ENCODE data around the gene GBP1.

GBP1 gene, protein sequence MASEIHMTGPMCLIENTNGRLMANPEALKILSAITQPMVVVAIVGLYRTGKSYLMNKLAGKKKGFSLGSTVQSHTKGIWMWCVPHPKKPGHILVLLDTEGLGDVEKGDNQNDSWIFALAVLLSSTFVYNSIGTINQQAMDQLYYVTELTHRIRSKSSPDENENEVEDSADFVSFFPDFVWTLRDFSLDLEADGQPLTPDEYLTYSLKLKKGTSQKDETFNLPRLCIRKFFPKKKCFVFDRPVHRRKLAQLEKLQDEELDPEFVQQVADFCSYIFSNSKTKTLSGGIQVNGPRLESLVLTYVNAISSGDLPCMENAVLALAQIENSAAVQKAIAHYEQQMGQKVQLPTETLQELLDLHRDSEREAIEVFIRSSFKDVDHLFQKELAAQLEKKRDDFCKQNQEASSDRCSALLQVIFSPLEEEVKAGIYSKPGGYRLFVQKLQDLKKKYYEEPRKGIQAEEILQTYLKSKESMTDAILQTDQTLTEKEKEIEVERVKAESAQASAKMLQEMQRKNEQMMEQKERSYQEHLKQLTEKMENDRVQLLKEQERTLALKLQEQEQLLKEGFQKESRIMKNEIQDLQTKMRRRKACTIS

GRCh38 chr1:89065079-89065868, at the start of gene GBP1:
GBP1 (minus strand) TSS chr1:89065208; CDS start chr1:89063234, 1,974 bp downstream.
- Histone ChIP-seq H3K9me3 (ENCODE audit: control insufficient read depth, insufficient read depth, low read length) (no peaks in the 10 kb centered on the region), H3K36me3 (ENCODE audit: insufficient read depth, low read length) (no peaks in the 10 kb centered on the region), H3K4me1 (ENCODE audit: insufficient read depth, low read length) (no peaks in the 10 kb centered on the region), H3K9ac (ENCODE audit: low read depth, low read length) (no peak within 1 kb of the TSS)

DNA sequence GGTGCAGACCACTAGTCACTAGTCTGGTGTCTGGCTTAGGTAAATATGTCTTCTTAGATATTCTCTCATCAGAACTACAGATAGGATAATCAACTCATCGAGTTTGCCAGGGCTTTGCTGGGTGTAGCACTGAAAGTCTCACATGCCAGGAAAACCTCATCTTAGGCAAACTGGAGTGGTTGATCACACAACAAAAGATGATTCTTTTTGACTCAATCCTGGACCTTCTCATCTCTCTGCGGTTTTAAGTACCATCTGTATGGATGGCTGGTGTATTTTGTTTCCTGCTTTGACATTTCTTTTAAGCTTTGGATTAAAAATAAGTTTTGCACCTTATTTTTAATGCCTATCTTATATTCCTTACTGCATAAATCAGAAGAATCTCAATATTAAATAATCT, 49.7 kb upstream of the GBP1 start:
- H3K9ac ChIP-seq (ENCODE audit: low read depth, low read length): no peak overlapping the region
- H3K4me1 ChIP-seq (ENCODE audit: insufficient read depth, low read length): no peaks in the 10 kb centered on the region
- no peaks in the 10 kb centered on the region for H3K9me3 ChIP-seq (ENCODE audit: control insufficient read depth, insufficient read depth, low read length)

GRCh38 chr1:89112871-89113613, 48.0 kb upstream of the GBP1 start:
- Histone ChIP-seq H3K9me3 (ENCODE audit: control insufficient read depth, insufficient read depth, low read length) (no peaks in the 10 kb centered on the region), H3K36me3 (ENCODE audit: insufficient read depth, low read length) (no peaks in the 10 kb centered on the region), H3K9ac (ENCODE audit: low read depth, low read length) (no peak overlapping the region)

More for the DNA sequence above, 49.7 kb upstream of the GBP1 start:
- H3K36me3 ChIP-seq (ENCODE audit: insufficient read depth, low read length): no peaks in the 10 kb centered on the region

DNA sequence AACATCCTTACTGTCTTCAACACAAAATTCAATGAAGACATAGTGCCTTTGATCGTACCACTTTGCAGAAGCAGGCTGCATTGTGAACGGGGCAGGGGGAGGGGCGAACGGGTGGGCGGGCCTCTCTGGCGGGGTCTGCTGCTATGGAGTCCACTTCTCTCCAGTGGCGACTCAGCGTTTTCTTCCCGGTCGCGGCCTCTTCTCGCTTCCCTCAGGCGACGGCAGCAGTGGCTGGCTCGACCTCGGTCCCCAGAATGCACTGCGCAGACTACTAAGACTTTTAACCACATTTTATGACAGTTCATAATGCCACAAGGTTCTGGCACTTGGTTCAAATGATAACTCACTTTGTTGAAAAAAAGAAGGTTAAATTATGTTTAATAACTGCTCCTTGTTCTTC, 39.7 kb upstream of the GBP1 start:
- no peaks in the 10 kb centered on the region for H3K36me3 ChIP-seq (ENCODE audit: insufficient read depth, low read length)
- H3K4me1 ChIP-seq (ENCODE audit: insufficient read depth, low read length): no peaks in the 10 kb centered on the region
- no peaks in the 10 kb centered on the region for H3K9me3 ChIP-seq (ENCODE audit: control insufficient read depth, insufficient read depth, low read length)
- no peak overlapping the region; the same call in 1 of the 2 replicates for H3K9ac ChIP-seq (ENCODE audit: low read depth, low read length)

More at GRCh38 chr1:89112871-89113613, 48.0 kb upstream of the GBP1 start:
- H3K4me1 ChIP-seq (ENCODE audit: insufficient read depth, low read length): no peaks in the 10 kb centered on the region

DNA sequence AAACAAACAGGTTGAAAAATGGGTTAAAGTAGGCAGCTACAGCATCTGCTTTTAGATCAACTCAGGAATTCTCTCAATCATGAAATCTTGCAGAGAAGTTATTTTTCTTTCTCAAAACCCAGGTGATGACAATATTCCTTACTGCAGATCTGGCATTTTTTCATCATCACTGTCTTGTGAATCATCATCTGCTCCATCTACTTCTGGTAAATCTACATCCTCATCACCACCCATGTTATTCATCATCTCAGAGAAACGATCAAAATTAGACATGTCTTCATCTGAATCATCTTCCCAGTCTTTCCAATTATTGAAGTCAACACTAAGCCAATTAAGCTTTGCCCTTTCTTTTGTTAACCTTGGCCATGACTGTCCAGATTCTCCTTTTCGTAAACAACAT, 39.1 kb upstream of the GBP1 start:
- no peaks in the 10 kb centered on the region for H3K9me3 ChIP-seq (ENCODE audit: control insufficient read depth, insufficient read depth, low read length)
- H3K36me3 ChIP-seq (ENCODE audit: insufficient read depth, low read length): no peaks in the 10 kb centered on the region
- no peaks in the 10 kb centered on the region for H3K4me1 ChIP-seq (ENCODE audit: insufficient read depth, low read length)
- no peak overlapping the region for H3K9ac ChIP-seq (ENCODE audit: low read depth, low read length)

GRCh38 chr1:89102021-89102420, 37.0 kb upstream of the GBP1 start:
- no peaks in the 10 kb centered on the region for H3K36me3 ChIP-seq (ENCODE audit: insufficient read depth, low read length)
- no peaks in the 10 kb centered on the region for H3K9me3 ChIP-seq (ENCODE audit: control insufficient read depth, insufficient read depth, low read length)
- H3K4me1 ChIP-seq (ENCODE audit: insufficient read depth, low read length): no peaks in the 10 kb centered on the region
- no peak overlapping the region for H3K9ac ChIP-seq (ENCODE audit: low read depth, low read length)

GRCh38 chr1:89100412-89100811, 35.4 kb upstream of the GBP1 start:
- H3K4me1 ChIP-seq (ENCODE audit: insufficient read depth, low read length): no peaks in the 10 kb centered on the region
- no peaks in the 10 kb centered on the region for H3K36me3 ChIP-seq (ENCODE audit: insufficient read depth, low read length)
- peaks cover 2% of the 10 kb centered on the region; the same call in 1 of the 2 replicates for H3K9me3 ChIP-seq (ENCODE audit: control insufficient read depth, insufficient read depth, low read length)
- no peak overlapping the region for H3K9ac ChIP-seq (ENCODE audit: low read depth, low read length)

GRCh38 chr1:89098857-89099256, 33.8 kb upstream of the GBP1 start:
- Histone ChIP-seq H3K36me3 (ENCODE audit: insufficient read depth, low read length) (no peaks in the 10 kb centered on the region), H3K4me1 (ENCODE audit: insufficient read depth, low read length) (no peaks in the 10 kb centered on the region), H3K9me3 (ENCODE audit: control insufficient read depth, insufficient read depth, low read length) (peaks cover 2% of the 10 kb centered on the region; the same call in 1 of the 2 replicates), H3K9ac (ENCODE audit: low read depth, low read length) (no peak overlapping the region)

DNA sequence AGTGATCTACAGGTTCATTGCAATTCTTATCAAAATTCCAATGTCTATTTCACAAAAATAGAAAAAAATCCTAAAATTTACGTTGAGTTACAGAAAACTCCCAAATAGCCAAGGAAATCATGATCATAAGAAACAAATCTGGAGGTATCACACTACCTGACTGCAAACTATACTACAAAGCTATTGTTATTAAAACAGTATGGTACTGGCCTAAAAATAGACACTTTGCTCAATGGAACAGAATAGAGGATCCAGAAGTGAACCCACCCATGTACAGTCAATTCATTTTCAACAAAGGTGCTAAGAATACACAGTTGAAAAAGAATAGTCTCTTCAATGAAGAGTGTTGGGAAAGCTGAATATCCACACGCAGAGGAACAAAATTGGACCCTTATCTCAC, 30.7 kb upstream of the GBP1 start:
- Histone ChIP-seq H3K9ac (ENCODE audit: low read depth, low read length) (no peak overlapping the region), H3K9me3 (ENCODE audit: control insufficient read depth, insufficient read depth, low read length) (peaks cover 2% of the 10 kb centered on the region; the same call in 1 of the 2 replicates), H3K36me3 (ENCODE audit: insufficient read depth, low read length) (no peaks in the 10 kb centered on the region), H3K4me1 (ENCODE audit: insufficient read depth, low read length) (no peaks in the 10 kb centered on the region)

GRCh38 chr1:89089962-89090361, 25.0 kb upstream of the GBP1 start:
- Histone ChIP-seq H3K4me1 (ENCODE audit: insufficient read depth, low read length) (no peaks in the 10 kb centered on the region), H3K36me3 (ENCODE audit: insufficient read depth, low read length) (no peaks in the 10 kb centered on the region), H3K9ac (ENCODE audit: low read depth, low read length) (no peak overlapping the region), H3K9me3 (ENCODE audit: control insufficient read depth, insufficient read depth, low read length) (no peaks in the 10 kb centered on the region)

DNA sequence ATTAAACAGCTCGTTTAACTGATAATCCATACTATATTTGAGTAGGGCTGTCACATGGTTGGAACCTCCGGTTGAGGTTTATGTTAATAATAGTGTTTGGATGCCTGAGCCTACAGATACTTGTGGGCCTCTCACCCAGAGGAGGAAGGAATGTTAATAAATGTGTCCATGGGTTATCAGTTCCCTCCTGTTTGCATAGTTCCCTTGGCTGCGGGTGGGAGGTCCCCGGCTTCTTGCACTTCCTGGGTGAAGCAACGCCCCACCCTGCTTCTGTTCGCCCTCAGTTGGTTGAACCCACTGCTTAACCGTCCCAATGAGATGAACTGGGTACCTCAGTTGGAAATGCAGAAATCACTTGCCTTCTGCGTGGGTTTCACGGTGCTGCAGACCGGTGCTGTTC, 23.6 kb upstream of the GBP1 start:
- no peak overlapping the region for H3K9ac ChIP-seq (ENCODE audit: low read depth, low read length)

GRCh38 chr1:89087241-89087640, 22.2 kb upstream of the GBP1 start:
- Histone ChIP-seq H3K9me3 (ENCODE audit: control insufficient read depth, insufficient read depth, low read length) (no peaks in the 10 kb centered on the region), H3K4me1 (ENCODE audit: insufficient read depth, low read length) (no peaks in the 10 kb centered on the region), H3K9ac (ENCODE audit: low read depth, low read length) (no peak overlapping the region), H3K36me3 (ENCODE audit: insufficient read depth, low read length) (no peaks in the 10 kb centered on the region)

More for the DNA sequence above, 23.6 kb upstream of the GBP1 start:
- Histone ChIP-seq H3K9me3 (ENCODE audit: control insufficient read depth, insufficient read depth, low read length) (no peaks in the 10 kb centered on the region), H3K36me3 (ENCODE audit: insufficient read depth, low read length) (no peaks in the 10 kb centered on the region), H3K4me1 (ENCODE audit: insufficient read depth, low read length) (no peaks in the 10 kb centered on the region)

DNA sequence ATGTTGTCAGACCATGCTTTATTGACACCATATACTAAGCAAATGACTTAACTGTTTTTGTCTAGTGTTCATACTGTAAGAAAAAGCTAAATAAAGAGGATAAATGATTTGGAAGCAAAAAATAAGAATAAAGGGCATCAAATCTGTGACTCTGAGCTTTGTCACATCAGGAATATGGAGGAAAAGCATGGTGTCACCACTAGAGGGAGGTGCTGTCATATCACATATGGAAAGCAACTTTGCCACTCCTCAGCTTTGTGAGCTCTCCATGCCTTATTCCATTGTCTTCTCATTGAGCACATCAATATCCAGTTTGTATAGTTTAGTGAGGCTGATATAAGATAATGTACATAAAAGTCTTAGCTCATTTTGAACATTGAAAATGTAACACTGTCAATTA, 20.8 kb upstream of the GBP1 start:
- H3K4me1 ChIP-seq (ENCODE audit: insufficient read depth, low read length): no peaks in the 10 kb centered on the region
- no peak overlapping the region for H3K9ac ChIP-seq (ENCODE audit: low read depth, low read length)
- H3K36me3 ChIP-seq (ENCODE audit: insufficient read depth, low read length): no peaks in the 10 kb centered on the region
- 0 out of 2 replicates have a peak, but pooled peaks cover 2% of the 10 kb centered on the region for H3K9me3 ChIP-seq (ENCODE audit: control insufficient read depth, insufficient read depth, low read length)

- no peaks in the 10 kb centered on the region for H3K4me1 ChIP-seq (ENCODE audit: insufficient read depth, low read length)
- no peaks in the 10 kb centered on the region for H3K36me3 ChIP-seq (ENCODE audit: insufficient read depth, low read length)
- H3K9me3 ChIP-seq (ENCODE audit: control insufficient read depth, insufficient read depth, low read length): 0 out of 2 replicates have a peak, but pooled peaks cover 2% of the 10 kb centered on the region
- no peak overlapping the region for H3K9ac ChIP-seq (ENCODE audit: low read depth, low read length)
Measured at GRCh38 chr1:89081005-89081404, 16.0 kb upstream of the GBP1 start.
